ENCODE data around the gene FGD4.

Gene FGD4

GRCh38 chr12:32437095-32437515 is 37.7 kb downstream of the FGD4 start:
- peak; percentile 38; the same call in 1 of the 3 replicates for ATAC-seq
- TF ChIP-seq ZNF565 (CRISPR knock-in tag; conservative IDR thresholded peaks at IDR 0.05; ENCODE audit: low read depth) (no peak), ZNF8 (CRISPR knock-in tag; IDR thresholded peaks at IDR 0.05) (no peak), ISL1 (CRISPR knock-in tag; IDR thresholded peaks at IDR 0.05) (no peak)

DNA sequence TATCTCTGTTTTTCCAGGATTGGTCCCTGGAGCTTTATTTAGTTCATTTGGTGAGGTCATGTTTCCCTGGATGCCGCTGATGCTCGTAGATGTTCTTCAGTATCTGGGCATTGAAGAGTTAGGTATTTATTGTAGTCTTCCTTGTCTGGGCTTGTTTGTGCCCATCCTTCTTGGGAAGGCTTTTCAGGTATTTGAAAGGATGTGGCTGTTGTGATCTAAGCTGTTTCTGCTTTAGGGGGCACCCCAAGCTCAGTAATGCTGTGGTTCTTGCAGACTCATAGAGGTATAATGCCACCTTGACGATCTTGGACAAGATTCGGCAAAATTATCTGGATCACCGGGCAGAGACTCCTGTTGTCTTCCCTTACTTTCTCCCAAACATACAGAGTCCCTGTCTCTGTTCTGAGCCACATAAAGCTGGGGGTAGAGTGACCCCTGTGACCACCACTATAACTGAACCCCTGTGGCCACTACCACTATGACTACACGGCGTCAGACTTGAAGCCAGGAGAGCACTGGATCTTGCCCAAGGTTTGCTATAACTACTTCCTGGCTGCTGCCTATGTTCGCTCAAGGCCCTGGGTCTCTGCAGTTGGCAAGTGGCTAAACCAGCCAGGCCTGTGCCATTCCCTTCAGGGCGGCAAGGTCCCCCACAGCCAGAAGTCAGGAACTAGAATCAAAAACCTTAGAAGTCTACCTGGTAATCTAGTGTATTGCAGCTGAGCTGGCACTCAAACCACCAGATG is 40.9 kb downstream of the FGD4 start:
- TF ChIP-seq OSR1 (CRISPR knock-in tag; IDR thresholded peaks at IDR 0.05) (no peak), ZNF70 (CRISPR knock-in tag; IDR thresholded peaks at IDR 0.05) (no peak), SNAI2 (CRISPR knock-in tag; IDR thresholded peaks at IDR 0.05) (no peak), ZFP3 (CRISPR knock-in tag; IDR thresholded peaks at IDR 0.05) (no peak), ZFP30 (CRISPR knock-in tag; IDR thresholded peaks at IDR 0.05) (no peak), ZNF565 (CRISPR knock-in tag; conservative IDR thresholded peaks at IDR 0.05; ENCODE audit: low read depth) (no peak), GLIS3 (CRISPR knock-in tag; IDR thresholded peaks at IDR 0.05) (no peak), PPARA (CRISPR knock-in tag; IDR thresholded peaks at IDR 0.05; ENCODE audit: borderline replicate concordance) (no peak), ZNF8 (CRISPR knock-in tag; IDR thresholded peaks at IDR 0.05) (no peak), ZC3H10 (CRISPR knock-in tag; IDR thresholded peaks at IDR 0.05) (no peak), ARNTL (CRISPR knock-in tag; IDR thresholded peaks at IDR 0.05; ENCODE audit: borderline replicate concordance, low read depth) (no peak), ESRRG (CRISPR knock-in tag; IDR thresholded peaks at IDR 0.05) (no peak), TCF4 (CRISPR knock-in tag; IDR thresholded peaks at IDR 0.05; ENCODE audit: borderline replicate concordance) (no peak), TSHZ2 (CRISPR knock-in tag; IDR thresholded peaks at IDR 0.05) (no peak), RARB (CRISPR knock-in tag; IDR thresholded peaks at IDR 0.05) (no peak), BACH2 (CRISPR knock-in tag; IDR thresholded peaks at IDR 0.05; ENCODE audit: borderline replicate concordance) (no peak), CSDC2 (CRISPR knock-in tag; IDR thresholded peaks at IDR 0.05) (no peak)
- TF ChIP-seq, protein P1, sequence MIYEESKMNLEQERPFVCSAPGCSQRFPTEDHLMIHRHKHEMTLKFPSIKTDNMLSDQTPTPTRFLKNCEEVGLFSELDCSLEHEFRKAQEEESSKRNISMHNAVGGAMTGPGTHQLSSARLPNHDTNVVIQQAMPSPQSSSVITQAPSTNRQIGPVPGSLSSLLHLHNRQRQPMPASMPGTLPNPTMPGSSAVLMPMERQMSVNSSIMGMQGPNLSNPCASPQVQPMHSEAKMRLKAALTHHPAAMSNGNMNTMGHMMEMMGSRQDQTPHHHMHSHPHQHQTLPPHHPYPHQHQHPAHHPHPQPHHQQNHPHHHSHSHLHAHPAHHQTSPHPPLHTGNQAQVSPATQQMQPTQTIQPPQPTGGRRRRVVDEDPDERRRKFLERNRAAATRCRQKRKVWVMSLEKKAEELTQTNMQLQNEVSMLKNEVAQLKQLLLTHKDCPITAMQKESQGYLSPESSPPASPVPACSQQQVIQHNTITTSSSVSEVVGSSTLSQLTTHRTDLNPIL (CRISPR knock-in tag; IDR thresholded peaks at IDR 0.05; ENCODE audit: low read depth) = no peak
- TF ChIP-seq, protein P2, sequence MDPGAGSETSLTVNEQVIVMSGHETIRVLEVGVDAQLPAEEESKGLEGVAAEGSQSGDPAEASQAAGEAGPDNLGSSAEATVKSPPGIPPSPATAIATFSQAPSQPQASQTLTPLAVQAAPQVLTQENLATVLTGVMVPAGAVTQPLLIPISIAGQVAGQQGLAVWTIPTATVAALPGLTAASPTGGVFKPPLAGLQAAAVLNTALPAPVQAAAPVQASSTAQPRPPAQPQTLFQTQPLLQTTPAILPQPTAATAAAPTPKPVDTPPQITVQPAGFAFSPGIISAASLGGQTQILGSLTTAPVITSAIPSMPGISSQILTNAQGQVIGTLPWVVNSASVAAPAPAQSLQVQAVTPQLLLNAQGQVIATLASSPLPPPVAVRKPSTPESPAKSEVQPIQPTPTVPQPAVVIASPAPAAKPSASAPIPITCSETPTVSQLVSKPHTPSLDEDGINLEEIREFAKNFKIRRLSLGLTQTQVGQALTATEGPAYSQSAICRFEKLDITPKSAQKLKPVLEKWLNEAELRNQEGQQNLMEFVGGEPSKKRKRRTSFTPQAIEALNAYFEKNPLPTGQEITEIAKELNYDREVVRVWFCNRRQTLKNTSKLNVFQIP (CRISPR knock-in tag; IDR thresholded peaks at IDR 0.05; ENCODE audit: borderline replicate concordance, low read depth) = no peak
- ATAC-seq = no peak

- TF ChIP-seq CSDC2 (CRISPR knock-in tag; IDR thresholded peaks at IDR 0.05) (no peak), ZC3H10 (CRISPR knock-in tag; IDR thresholded peaks at IDR 0.05) (no peak), ARNTL (CRISPR knock-in tag; IDR thresholded peaks at IDR 0.05; ENCODE audit: borderline replicate concordance, low read depth) (no peak), ZFP3 (CRISPR knock-in tag; IDR thresholded peaks at IDR 0.05) (no peak), RARB (CRISPR knock-in tag; IDR thresholded peaks at IDR 0.05) (no peak), PPARA (CRISPR knock-in tag; IDR thresholded peaks at IDR 0.05; ENCODE audit: borderline replicate concordance) (no peak), SNAI2 (CRISPR knock-in tag; IDR thresholded peaks at IDR 0.05) (no peak), ESRRG (CRISPR knock-in tag; IDR thresholded peaks at IDR 0.05) (no peak), GLIS3 (CRISPR knock-in tag; IDR thresholded peaks at IDR 0.05) (no peak), TOX (CRISPR knock-in tag; IDR thresholded peaks at IDR 0.05; ENCODE audit: borderline replicate concordance) (no peak), TSHZ2 (CRISPR knock-in tag; IDR thresholded peaks at IDR 0.05) (no peak), ZNF8 (CRISPR knock-in tag; IDR thresholded peaks at IDR 0.05) (no peak)
- TF ChIP-seq, protein P3, sequence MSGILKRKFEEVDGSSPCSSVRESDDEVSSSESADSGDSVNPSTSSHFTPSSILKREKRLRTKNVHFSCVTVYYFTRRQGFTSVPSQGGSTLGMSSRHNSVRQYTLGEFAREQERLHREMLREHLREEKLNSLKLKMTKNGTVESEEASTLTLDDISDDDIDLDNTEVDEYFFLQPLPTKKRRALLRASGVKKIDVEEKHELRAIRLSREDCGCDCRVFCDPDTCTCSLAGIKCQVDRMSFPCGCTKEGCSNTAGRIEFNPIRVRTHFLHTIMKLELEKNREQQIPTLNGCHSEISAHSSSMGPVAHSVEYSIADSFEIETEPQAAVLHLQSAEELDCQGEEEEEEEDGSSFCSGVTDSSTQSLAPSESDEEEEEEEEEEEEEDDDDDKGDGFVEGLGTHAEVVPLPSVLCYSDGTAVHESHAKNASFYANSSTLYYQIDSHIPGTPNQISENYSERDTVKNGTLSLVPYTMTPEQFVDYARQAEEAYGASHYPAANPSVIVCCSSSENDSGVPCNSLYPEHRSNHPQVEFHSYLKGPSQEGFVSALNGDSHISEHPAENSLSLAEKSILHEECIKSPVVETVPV (CRISPR knock-in tag; IDR thresholded peaks at IDR 0.05) = no peak
- TF ChIP-seq, protein P2 (CRISPR knock-in tag; IDR thresholded peaks at IDR 0.05; ENCODE audit: borderline replicate concordance, low read depth) = no peak
- ATAC-seq = no peak
These were observed 44.1 kb downstream of the FGD4 start for GRCh38 chr12:32443491-32443890.

Measured in SK-N-SH treated with all-trans-retinoic acid at 6 μM for 48 hours (cell line).